ENCODE results near the gene DUSP2. TPM values are rescaled to one million over a fixed set of nuclear protein-coding genes. Genes with fewer than 3 reads are reported as not detected.

DUSP2 gene
- total RNA-seq, 1 donor from 2014 or later = 2.6 TPM

DNA sequence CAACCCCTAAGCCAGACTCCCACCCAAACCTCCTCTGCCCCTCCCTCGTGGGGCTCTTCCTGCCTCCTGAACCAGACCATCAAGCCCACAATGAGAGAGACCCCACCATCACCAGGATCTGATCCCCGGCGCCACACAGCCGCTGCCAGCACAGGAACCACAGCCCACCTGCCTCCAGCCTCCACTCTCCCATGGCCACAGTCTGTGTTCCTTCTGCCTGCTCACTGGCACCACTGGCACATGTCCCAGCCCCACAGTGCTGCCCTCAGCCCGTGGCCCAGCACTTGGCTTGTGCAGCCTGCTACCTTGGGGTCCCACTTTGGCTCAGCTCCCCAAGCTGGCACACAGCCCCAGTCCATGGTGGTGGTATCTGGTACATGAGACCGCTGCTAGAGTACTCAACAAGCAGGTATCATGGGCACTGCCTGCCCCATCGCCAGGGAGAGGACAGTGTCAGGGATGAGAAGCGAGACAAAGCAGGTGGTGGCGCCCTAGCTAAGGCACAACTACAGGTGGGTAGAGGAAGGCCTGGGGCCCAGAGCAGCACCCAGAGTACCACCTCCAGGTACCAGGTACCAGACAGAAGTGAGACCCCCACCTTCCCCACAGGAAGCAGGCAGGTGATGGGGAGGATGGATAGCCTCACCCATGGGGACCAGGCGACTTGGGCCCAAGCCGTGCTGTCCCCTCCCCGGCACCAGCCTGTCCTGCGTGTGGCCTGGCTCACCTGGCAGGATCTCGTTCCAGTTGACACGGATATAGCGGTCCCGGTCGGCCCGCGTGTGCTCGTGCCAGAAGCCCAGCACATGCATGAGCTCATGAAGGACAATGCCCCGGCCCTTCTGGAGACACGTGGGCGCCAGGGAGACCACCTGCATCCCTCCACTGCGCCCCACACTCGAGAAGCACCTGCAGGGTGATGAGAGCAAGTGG lies 13.2 kb downstream of the DUSP2 start:
- no peak for DNase-seq (ENCODE audit: low spot score)

DNA sequence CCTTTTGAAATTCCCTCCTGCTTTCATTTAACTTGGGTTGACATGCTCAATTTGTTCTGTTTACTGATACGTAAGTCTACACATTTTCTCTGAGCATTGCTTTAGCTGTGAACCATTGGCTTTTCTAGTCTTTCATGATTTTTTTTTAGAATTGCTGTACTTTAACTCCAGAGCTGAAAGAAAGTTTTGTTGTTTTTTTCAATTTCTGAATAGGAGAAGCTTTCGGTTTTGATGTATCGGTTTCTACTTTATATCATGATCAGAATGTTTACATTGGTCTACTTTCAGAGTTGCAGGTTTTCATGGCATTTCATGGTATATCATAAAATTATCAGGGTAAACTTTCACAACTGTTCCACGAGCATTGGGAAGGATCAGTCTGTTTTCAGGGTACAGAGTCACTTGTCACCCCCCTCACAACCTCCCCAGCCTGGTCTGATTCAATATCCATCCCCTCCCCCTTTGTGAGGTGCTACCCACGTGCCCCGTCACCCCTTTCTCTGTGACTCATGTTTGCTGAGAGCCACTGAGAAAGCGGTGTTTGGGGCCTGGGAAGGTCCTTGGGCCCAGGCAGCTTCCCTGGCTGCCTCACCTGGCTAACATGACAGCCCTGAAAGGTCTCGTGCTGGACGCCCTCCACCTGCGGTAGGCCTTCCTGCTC lies 14.0 kb downstream of the DUSP2 start:
- DNase-seq (ENCODE audit: low spot score) = no peak

DNA sequence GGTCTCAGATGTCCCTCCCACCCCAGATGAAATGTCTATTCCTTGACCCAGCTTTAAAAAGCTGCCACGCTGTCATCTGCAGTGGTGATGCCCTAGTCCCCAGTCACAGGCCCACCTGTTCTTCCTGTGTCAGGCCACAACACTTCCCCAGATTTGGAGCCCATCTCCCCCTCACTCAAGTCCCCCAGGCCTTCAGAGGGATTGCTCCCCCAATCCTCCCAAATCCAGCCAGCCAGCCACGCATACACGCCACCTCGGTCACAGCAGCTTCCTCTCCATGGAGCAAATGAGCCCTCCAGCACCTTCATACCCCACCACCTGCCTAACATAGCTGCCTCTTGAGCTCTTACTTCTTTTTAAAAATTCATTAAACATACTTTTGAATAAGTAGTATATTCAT lies 14.8 kb downstream of the DUSP2 start:
- DNase-seq (ENCODE audit: low spot score) = no peak

DNA sequence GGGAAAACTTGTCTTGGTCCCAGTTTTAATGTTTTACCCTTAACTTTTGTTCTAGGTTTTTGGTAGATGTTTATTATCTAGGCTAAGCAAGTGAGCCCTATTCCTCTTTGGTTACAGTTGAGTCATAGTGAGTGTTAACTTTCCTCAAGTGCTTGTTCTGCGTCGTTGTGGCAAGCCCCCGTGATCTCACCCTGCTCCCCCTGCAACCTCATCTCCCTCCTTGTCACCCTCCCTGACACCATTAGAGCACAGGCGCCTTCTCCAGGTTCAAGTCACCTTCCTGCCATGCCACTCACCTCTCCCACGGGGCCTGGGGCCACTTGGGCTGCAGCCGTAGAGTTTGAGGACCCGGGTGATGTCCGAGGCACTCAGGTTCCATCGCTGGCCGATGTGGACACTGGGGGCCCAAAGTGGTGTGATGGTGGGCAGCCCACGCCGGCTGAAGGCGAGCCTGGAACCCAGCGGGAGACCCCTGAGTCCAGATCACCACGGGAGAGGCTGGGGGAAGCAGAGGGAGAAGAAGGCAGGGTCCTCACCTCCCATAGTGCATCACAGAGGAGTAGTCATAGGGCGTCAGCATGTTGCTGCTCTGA lies 15.6 kb downstream of the DUSP2 start:
- no peak for DNase-seq (ENCODE audit: low spot score)

DNA sequence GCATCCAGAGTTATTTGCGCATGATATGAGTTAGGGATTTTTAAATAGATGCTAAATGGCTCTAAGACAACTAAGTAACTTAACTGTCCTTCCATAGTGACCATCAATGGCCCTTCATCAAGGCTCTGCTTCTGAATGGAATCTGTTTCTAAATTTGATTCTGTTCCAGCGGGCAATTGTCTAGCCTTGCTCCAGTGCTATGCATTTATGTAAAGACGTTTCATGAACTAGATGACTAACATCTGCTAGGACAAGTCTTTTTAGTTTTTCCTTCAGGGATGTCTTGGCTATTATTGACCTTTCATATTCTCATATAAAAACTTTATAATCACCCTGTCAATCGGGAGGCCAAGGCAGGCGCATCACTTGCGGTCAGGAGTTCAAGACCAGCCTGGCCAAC lies 16.8 kb downstream of the DUSP2 start:
- DNase-seq (ENCODE audit: low spot score) = no peak

DNA sequence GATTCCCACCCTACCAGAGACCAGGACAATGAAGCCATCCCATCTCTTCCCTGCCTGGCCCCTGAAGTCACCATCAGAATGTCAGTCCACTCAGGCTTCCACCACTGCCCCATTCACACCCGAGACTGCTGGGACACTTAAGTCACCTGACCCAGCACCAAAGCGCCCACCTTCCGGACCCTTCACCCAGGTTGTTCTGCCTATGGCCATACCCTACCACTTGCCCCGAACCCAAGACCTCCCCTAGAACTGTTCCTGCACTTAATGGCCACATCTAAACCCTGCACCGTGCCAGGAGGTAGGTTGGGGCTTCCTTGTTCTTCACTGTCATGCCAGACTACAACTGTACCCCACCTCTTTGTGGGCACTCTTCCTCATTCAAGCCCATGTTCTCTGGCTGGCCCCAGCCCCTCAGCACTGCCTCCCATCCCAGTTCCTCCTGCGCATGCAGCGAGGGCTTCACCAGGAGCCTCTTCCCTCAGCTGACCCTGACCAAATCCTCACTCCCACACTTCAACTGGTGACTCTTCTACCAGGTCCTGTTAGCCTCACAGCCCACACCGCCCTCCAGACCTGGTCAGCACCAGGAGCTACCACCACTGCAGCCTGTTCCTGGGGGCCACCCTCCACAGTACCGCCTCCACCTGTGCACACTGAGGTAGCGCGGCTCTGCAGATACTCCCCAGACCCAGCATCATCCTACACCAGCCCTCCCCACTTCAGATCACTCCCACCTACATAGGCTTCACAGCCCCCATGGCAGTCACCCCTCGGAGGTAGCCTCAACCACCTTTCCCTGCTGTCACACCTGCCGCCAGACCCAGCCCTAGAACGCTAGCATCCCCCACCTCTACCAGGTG lies 20.6 kb downstream of the DUSP2 start:
- DNase-seq (ENCODE audit: low spot score) = no peak

DNA sequence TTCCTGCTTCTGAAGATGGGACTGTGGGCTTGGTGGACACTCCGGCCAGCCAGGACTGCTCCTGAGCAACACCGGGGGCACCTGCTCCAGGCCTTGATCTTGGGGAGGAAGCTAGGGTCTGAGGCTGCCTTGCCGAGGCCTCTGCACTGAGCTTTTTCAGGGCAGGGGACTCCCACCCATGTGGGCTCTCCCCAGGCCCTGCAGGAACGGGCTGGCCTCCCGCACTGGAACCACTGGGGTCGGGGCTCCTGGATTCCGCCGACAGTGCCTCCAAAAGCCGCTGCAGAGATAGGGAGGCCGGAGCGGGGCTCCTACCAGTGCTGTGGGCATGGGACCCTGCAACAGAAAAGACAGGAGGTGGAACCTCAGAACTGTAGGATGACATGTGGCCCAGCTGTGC lies 21.3 kb downstream of the DUSP2 start:
- no peak for DNase-seq (ENCODE audit: low spot score)

DNA sequence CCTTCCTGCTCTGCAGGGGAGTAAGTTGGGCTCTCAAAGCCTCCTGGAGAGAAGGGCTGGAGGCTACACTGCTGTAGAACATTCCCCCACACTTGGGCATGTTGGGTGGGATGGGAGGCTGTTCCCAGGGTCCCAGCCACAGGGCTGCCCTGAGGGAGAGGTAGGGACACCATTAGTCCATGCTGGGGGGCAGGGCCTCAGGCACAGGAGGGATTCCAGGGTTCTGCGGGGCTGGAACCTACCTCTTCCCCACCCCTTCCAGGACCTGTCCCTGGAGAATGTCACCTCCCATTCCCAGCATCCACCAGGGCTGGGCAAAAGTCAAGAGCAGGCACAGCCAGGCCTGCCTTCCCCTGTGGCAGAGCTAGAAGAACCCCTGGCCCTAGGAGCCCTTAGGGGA lies 21.9 kb downstream of the DUSP2 start:
- no peak for DNase-seq (ENCODE audit: low spot score)

DNA sequence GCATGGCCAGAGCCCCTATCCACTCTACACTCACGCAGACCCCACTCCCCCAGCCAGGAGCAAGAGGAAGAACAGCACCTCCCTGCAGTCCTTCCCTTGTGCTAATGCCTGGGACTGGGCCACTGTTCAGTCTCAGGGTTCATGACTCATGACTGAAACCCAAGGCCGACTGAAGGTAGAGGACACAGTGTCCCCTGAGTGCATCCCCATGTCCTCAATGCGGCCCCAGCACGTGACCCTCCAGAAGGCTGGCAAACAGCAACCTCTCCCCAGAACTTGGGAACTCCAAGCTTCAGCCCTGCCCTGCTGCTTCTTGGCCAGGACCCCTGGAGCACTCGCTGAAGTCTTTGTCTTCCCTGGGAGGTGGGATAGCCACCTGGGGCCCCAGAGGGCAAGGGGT lies 22.8 kb downstream of the DUSP2 start:
- DNase-seq (ENCODE audit: low spot score) = no peak

DNA sequence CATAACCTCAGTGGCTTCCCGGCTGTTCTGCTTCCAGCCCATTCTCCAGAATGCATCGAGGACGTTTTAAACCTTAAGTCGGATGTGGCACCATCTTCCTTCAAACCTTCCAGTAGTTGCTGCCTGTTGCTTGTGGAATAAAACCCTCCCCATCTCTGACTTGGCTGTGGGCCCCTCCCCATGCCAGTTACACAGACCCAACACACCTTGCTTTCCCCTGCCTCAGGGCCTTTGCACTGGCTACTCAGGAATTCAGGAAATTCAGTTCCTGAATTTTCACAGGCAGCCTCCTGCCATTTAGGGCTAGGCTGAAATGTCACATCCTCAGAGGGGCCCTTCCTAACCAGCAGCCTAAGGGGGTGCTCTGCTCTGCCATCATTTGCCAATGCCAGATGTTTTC lies 23.8 kb downstream of the DUSP2 start:
- no peak for DNase-seq (ENCODE audit: low spot score)

DNA sequence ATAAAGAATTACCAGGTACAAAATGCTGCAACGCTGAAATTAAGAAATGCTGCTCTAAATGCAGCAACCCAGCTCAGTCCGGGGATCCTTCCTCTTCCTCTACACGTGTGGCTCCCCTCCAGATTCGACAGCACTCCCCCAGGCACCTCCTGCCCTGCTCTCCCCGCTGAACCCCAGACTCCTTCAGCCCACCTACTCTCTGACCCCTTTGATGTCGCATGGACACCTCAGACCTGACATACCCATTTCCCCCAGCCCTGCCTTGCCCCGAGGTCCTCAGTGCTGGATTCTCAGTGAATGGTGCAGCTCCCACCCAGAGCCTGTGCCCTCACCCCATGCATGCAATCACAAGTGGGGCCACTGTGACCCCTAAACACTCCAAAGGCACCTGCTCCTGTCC lies 24.2 kb downstream of the DUSP2 start:
- DNase-seq (ENCODE audit: low spot score) = no peak

DNA sequence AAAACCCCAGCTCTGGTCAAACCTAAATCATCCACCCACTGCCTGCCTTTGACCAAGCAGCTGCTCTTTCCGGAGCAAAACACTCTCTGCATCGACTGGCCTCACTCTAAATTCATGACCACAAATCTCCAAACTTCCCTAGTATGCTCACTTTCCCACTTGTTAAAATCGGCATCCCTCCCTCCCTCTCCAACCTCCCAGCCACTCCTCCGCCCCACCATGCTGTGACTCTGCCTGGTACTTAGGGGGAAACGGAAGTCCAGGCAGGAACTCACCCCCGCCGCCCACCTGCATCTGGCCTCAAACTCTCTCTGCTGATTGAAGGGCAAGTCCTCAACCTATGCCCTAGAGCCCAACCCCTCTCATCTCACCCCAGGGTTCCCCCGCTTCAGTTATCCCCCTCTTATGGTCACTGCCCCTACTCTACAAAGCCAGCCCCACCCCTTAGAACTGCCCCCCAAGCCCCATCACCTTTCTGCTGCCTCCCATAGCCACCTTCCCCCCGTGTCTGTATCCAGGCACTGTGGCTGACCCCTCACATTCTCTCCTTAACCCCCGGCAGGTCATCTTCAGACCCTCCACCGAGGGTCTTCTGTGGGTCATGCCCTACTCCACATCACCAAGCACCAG lies 25.0 kb downstream of the DUSP2 start:
- DNase-seq (ENCODE audit: low spot score) = no peak

DNA sequence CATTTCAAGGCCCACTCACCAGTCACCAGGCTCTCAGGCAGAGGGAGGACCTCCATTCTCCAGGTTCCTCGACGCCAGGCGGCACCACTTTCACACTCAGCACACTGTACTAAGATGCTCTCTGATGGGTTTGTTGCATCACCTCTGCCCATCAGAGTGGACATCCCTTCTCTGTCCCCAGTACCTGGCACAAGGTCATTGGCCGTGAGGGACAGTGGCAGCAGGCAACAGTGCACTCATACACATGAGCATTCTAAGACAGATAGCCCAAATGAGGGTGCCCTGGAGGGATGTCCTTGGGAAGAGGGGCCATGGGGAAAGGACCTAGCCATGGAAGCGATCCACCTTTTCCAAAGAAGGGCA lies 25.9 kb downstream of the DUSP2 start:
- DNase-seq (ENCODE audit: low spot score) = no peak

DNA sequence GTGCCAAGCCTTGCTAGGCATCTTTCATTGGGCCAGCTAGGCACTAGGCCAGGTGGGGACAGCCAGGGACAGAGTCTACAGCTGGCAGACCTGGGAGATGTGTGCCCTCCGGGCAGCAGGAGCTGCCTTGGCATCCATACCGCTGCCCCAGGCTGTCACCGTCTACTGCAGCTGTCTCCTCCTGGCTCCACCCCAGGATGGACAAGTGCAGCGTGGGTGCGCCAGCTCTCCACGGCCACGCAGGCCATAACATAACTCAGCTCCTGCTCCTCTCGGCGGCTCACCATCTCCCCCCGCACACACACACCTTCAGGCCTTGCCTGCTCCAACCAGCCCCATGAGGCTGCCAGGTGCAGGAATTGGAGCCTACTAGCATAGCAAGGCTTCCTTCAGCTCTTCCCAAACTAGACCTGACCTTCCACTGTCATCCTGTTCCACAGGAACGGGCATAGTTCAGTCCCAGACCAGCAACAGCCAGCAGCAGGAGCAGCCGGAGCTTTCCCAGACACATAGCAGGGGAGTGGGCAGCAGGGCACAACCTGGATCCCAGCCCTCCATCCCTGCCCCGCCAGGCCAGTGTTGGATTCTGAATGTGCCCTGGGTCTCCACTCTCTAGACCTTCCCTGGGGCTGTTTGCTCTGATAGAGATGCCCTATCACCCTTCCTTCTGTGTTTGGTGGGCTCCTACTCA lies 26.4 kb downstream of the DUSP2 start:
- no peak for DNase-seq (ENCODE audit: low spot score)

DNA sequence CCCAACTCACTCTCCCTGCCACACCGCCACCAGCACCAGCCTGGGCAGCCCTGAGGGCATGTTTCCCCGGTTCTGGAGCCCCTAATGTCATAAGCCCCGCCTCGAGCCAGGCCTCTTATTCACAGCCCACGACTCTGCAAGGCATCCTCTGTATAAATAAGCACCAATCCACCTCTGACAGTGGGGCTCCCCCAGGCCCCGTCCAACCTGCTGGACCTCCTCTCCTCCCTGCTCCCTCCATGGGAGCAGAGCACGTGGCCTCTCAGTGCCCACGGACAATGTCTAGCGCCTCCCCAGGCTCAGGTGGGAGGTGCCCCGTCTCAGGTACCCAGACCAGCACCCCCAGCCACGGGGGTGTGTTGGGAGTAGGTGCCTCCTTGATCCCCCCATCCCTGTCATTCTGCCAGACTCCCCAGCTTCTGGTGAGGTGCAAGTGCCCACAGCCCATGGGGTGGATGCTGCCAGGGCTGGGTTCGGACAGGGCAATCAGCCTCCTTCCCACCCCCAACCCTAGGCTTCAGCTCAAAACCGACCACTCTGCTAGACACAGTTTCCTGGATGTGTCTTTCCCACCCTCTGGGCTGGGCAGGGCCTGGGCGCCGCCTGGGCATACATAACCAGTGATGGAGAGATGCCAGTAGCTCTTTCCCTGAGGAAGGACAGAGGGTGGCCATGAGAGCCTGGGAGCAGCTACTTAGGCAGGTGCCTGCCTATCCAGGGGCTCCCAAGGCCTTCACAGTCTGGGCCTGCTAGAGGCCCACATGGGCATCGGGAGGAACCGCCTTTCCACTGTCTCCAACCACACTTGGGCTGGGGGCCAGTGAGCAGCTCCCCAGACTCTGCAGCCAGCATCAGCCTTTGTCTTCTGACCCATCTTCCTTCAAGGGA lies 27.3 kb downstream of the DUSP2 start:
- DNase-seq (ENCODE audit: low spot score) = no peak

DNA sequence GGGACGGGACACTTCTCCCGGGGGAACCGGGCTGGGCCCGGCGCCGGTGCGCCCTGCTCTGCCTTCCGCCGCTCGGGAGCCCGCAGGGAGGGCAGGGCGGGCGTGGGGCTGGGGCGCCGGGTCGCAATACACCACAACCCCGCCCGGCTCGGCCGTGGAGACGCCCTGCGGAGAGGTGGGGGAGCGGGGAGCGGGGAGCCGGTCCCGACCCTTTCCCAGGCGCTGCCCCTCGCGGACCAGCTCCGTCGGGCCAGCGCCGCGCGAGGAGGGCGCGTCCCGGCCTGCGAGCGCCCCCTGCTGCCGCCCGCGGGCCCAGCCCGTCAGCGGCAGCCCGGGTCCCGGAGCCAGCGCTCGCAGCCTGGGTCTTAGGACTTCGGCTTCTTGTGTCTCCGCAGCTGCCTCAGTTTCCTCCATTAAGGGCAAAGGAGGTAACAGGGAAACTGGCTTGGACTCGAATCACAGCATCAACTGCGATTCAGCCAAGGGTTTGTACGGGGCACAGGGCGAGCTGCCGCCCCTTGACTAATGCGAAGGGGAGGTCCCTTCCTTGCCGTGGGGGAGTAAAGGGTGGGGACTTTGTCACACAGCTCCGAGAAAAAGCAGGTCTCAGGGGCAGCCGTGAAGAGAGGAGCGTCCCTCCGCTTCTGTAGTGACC lies 28.2 kb downstream of the DUSP2 start:
- DNase-seq (ENCODE audit: low spot score) = no peak

DNA sequence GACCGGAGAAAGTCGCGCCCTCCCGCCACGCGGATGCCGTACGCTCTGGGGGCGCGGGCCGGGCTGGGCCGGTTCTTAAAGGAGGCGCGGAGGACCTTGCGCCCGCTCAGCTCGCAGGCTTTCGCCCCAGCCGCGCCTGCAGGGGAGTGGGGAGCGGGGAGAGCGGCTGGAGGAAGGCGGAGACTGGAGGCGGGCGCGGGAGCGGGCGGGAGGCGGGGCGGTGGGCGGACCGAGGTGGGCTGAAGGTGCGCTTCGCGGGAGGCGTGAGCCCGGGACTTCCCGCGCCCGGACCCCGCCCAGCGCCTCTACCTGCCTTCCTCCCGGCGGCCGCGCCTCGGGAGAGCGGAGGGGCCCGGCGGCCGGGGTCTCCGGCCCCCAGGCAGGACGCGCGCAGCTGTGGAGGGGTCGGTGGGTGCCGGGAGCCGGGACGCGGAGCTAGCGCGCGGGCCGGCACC lies 28.8 kb downstream of the DUSP2 start, which contains the start of gene ADRA2B:
ADRA2B (minus strand) TSS at position 148 of the 455 bp plus-strand sequence. CDS start 422 bp downstream, outside the sequence.
- DNase-seq (ENCODE audit: low spot score) = peak; percentile 70

DNA sequence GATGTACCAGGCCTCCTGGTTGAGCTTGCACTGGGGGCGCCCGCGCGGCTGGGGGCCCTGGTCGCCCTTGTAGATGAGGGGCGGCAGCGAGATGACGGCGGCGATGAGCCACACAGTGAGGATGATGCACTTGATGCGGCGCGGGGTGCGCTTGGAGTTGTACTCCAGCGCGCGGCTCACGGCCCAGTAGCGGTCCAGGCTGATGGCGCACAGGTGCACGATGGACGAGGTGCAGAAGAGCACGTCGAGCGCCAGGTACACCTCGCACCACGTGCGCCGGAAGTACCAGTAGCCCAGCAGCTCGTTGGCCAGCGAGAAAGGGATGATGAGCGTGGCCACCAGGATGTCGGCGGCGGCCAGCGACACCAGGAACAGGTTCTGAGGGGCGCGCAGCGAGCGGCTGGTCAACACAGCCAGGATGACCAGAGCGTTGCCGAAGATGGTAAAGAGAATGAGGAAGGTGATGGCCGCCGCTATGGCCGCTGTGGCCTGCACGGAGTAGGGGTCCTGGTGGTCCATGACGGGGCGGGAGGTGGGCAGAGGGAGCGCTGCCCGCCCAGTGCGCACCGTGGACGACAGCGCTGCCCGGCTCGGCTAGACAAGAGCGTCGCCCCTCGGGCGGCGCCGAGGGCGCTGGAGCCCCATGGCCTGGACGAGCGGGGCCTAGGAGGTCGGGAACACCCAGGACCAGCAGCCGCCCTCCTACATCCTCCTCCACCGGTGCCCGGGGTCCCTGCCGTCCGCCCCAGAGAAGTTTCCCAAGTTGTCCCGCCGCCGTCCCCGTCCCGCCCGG lies 29.4 kb downstream of the DUSP2 start:
- no peak for DNase-seq (ENCODE audit: low spot score)
